ENCODE measurements around the gene ISG15.

The ISG15 gene

DNA sequence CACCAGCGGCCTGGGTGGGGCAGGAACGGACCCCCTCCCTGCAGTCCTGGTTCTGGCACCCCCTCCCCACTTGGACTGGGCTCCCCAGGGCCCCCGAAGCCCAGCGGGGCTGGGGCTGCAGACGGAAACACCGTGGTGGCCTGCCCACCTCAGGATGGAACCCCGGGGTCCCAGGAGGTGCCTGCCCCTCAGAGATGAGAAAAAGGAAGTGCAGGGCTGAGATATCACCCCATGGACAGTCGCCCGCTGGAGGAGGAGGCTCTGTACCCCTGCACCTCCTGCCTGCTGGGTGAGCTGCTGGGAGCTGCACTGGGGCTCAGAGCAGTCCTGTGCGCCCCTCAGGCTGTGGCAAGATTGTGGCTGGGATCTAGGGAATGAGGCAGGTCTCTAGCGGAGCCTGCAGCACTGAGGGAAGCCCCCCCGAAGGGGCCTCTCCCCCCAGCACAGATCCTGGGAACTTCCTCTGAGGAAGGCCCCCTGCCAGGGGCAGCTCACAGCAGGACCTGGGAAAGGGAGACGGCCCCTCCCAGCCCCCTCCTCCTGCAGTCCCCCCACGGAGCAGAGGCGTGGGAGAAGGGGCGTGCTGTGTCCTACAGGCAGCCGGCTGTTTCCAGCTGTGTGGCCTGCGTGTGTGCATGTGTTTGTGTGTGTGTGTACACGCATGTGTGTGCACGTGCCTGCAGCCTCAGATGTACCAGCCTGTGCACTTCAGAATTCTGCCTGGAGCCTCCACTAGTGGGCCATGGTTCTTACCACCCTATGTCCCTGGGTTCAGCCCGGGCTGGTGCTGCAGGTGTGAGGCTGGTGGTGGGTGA lies 13.5 kb downstream of the ISG15 start:
- TF ChIP-seq, protein P1, sequence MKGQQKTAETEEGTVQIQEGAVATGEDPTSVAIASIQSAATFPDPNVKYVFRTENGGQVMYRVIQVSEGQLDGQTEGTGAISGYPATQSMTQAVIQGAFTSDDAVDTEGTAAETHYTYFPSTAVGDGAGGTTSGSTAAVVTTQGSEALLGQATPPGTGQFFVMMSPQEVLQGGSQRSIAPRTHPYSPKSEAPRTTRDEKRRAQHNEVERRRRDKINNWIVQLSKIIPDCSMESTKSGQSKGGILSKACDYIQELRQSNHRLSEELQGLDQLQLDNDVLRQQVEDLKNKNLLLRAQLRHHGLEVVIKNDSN (IDR thresholded peaks at IDR 0.05) = no peak
- no peak for TF ChIP-seq TAF1 (IDR thresholded peaks at IDR 0.05; ENCODE audit: low read depth)
- TF ChIP-seq ZBTB7A (IDR thresholded peaks at IDR 0.05; ENCODE audit: low read depth) = 0 out of 2 replicates have a peak, but pooled peaks have one; percentile 9
- no peak for TF ChIP-seq NFIC (IDR thresholded peaks at IDR 0.05)
- no peak for TF ChIP-seq TCF12 (IDR thresholded peaks at IDR 0.05; ENCODE audit: low read depth)
- TF ChIP-seq, protein P2, sequence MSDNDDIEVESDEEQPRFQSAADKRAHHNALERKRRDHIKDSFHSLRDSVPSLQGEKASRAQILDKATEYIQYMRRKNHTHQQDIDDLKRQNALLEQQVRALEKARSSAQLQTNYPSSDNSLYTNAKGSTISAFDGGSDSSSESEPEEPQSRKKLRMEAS (IDR thresholded peaks at IDR 0.05) = no peak
- TF ChIP-seq, protein P3, sequence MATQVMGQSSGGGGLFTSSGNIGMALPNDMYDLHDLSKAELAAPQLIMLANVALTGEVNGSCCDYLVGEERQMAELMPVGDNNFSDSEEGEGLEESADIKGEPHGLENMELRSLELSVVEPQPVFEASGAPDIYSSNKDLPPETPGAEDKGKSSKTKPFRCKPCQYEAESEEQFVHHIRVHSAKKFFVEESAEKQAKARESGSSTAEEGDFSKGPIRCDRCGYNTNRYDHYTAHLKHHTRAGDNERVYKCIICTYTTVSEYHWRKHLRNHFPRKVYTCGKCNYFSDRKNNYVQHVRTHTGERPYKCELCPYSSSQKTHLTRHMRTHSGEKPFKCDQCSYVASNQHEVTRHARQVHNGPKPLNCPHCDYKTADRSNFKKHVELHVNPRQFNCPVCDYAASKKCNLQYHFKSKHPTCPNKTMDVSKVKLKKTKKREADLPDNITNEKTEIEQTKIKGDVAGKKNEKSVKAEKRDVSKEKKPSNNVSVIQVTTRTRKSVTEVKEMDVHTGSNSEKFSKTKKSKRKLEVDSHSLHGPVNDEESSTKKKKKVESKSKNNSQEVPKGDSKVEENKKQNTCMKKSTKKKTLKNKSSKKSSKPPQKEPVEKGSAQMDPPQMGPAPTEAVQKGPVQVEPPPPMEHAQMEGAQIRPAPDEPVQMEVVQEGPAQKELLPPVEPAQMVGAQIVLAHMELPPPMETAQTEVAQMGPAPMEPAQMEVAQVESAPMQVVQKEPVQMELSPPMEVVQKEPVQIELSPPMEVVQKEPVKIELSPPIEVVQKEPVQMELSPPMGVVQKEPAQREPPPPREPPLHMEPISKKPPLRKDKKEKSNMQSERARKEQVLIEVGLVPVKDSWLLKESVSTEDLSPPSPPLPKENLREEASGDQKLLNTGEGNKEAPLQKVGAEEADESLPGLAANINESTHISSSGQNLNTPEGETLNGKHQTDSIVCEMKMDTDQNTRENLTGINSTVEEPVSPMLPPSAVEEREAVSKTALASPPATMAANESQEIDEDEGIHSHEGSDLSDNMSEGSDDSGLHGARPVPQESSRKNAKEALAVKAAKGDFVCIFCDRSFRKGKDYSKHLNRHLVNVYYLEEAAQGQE (IDR thresholded peaks at IDR 0.05; ENCODE audit: low read depth) = no peak
- TF ChIP-seq RAD21 (IDR thresholded peaks at IDR 0.05; ENCODE audit: low read depth) = no peak

DNA sequence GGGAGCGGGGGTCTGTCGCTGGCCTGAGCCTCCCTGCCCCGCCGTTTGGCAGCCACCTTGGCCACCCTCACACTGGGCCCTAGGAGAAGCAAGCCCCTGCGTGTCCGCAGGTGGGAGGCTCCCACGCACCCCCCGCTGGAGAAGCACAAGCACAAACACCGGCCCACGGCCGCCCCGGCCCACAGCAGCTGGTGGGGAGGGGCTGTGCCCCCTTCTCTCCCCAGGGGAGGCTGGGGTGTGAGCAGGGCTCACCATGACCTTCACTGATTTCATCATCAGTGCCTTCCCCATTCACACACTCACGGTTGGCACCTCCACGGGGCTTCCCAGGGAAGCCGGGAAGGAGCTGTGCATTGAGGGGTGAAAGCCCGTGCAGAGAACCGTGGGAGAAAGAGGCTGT lies 14.5 kb downstream of the ISG15 start:
- TF ChIP-seq ZBTB7A (IDR thresholded peaks at IDR 0.05; ENCODE audit: low read depth) (no peak), RAD21 (IDR thresholded peaks at IDR 0.05; ENCODE audit: low read depth) (no peak), CREB1 (IDR thresholded peaks at IDR 0.05; ENCODE audit: low read depth) (no peak), TAF1 (IDR thresholded peaks at IDR 0.05; ENCODE audit: low read depth) (no peak), TEAD4 (IDR thresholded peaks at IDR 0.05) (no peak), EGR1 (IDR thresholded peaks at IDR 0.05) (no peak), CEBPB (IDR thresholded peaks at IDR 0.05) (no peak), TCF12 (IDR thresholded peaks at IDR 0.05; ENCODE audit: low read depth) (no peak), YY1 (IDR thresholded peaks at IDR 0.05; ENCODE audit: low read depth) (no peak), FOXM1 (IDR thresholded peaks at IDR 0.05; ENCODE audit: borderline replicate concordance, low read depth) (no peak), NFIC (IDR thresholded peaks at IDR 0.05) (no peak), EP300 (IDR thresholded peaks at IDR 0.05; ENCODE audit: borderline replicate concordance) (no peak)
- TF ChIP-seq, protein P3 (IDR thresholded peaks at IDR 0.05; ENCODE audit: low read depth) = no peak
- TF ChIP-seq, protein P2 (IDR thresholded peaks at IDR 0.05) = no peak
- TF ChIP-seq, protein P1 (IDR thresholded peaks at IDR 0.05) = no peak

DNA sequence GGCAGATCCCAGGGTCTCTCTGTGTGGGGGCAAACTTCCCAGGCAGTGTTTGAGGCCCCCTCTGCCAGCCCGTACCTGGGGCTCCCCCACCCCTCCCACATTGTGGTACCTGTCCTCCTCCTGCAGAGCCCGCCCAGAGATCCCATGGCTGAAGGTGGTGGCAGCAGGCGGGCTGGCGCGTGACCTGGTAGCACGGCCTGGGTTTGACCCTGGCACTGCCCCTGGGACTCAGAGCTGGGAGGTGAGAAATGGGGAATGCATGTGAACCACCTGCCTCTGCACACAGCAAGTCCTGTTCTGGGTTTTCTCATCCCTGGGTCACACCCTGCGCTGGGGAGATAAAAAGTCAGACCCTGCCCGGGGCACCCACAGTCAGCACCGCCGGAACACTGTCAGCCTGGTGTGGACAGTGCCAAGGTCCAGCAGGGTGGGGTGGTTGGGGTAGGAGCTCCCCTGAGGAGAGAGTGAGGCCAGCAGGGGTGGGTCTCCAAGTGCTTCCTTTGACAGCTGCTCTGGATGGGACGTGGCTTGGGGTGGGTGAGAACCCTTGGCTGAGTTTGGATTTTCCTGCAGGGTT lies 18.4 kb downstream of the ISG15 start:
- TF ChIP-seq, protein P1 (IDR thresholded peaks at IDR 0.05) = no peak
- no peak for TF ChIP-seq CEBPB (IDR thresholded peaks at IDR 0.05)
- TF ChIP-seq, protein P3 (IDR thresholded peaks at IDR 0.05; ENCODE audit: low read depth) = no peak

DNA sequence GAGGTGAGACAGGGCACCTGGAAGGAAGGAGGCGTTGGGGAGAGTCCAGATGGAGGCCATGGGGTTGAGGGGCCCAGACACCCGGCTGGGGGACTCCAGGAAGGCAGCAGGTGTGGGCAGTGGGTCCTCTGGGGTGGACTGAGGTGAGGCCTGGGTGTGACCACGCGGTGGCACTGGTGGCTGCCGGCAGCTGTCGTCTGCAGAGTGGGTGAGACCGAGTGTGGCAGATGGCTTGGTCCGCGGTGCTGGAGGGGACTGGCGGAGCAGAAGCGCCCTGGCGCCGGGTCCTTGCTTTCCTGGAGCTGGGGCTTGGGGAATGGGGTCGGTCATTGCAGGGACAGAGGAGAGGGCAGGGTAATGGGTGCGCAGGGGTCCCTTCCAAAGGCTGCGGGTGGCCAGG lies 19.1 kb downstream of the ISG15 start:
- TF ChIP-seq, protein P3 (IDR thresholded peaks at IDR 0.05; ENCODE audit: low read depth) = no peak
- TF ChIP-seq EGR1 (IDR thresholded peaks at IDR 0.05) = no peak
- no peak for TF ChIP-seq CEBPB (IDR thresholded peaks at IDR 0.05)
- peak; percentile 8; the same call in 1 of the 2 replicates for TF ChIP-seq TCF12 (IDR thresholded peaks at IDR 0.05; ENCODE audit: low read depth)
- TF ChIP-seq, protein P1 (IDR thresholded peaks at IDR 0.05) = no peak
- no peak for TF ChIP-seq CREB1 (IDR thresholded peaks at IDR 0.05; ENCODE audit: low read depth)

Measured in Ishikawa (cell line).